NCI-H345 treated with DMSO at 0.1 percent for 48 hours (cell line): ENCODE measurements around the gene COL27A1.
A peak's percentile ranks its signal among the peaks of the same experiment; 100 is the strongest.

ENCODE experiments used
- DNase-seq: peaks from one replicate; lab custom pipeline; 2025; ENCODE audit not compliant: unreplicated experiment; lab: John Stamatoyannopoulos, UW

Gene COL27A1

GRCh38 chr9:114221706-114222465 lies 66.5 kb downstream of the COL27A1 start:
- no peak for DNase-seq

- no peak for DNase-seq
Measured at GRCh38 chr9:114223564-114224246, 68.4 kb downstream of the COL27A1 start.

GRCh38 chr9:114224247-114224610 lies 68.9 kb downstream of the COL27A1 start:
- DNase-seq: peak; percentile 3

- DNase-seq: no peak
Measured at GRCh38 chr9:114225561-114226212, 70.3 kb downstream of the COL27A1 start.

- no peak for DNase-seq
Measured at GRCh38 chr9:114226246-114227055, 71.1 kb downstream of the COL27A1 start.

GRCh38 chr9:114227288-114228015 lies 72.1 kb downstream of the COL27A1 start:
- DNase-seq: no peak

- DNase-seq: no peak
Measured at GRCh38 chr9:114228016-114228808, 72.9 kb downstream of the COL27A1 start.

GRCh38 chr9:114229295-114229694 lies 74.0 kb downstream of the COL27A1 start:
- no peak for DNase-seq

- no peak for DNase-seq
Measured at GRCh38 chr9:114230068-114230467, 74.7 kb downstream of the COL27A1 start.

GRCh38 chr9:114231273-114231672 lies 75.9 kb downstream of the COL27A1 start:
- no peak for DNase-seq

GRCh38 chr9:114231719-114232449 lies 76.5 kb downstream of the COL27A1 start:
- DNase-seq: no peak

- DNase-seq: no peak
Measured at GRCh38 chr9:114233491-114234185, 78.3 kb downstream of the COL27A1 start.

GRCh38 chr9:114235033-114235661 lies 79.8 kb downstream of the COL27A1 start:
- peak; percentile 19 for DNase-seq

- DNase-seq: no peak
Measured at GRCh38 chr9:114236391-114237138, 81.2 kb downstream of the COL27A1 start.

GRCh38 chr9:114237247-114237646 lies 81.9 kb downstream of the COL27A1 start:
- no peak for DNase-seq

GRCh38 chr9:114237781-114238180 lies 82.4 kb downstream of the COL27A1 start:
- DNase-seq: no peak

- no peak for DNase-seq
Measured at GRCh38 chr9:114238472-114238871, 83.1 kb downstream of the COL27A1 start.
